Panc1 (cell line): ENCODE results near the gene FAM204A. TPM values are rescaled to one million over a fixed set of nuclear protein-coding genes. Genes with fewer than 3 reads are reported as not detected.

Experiments
- ATAC-seq: fragments of 200-7000 bp; cut with Tn5 transposase; 2 replicates; pipeline ENCODE4 v1.9.1; 2020; ENCODE audit warnings: mild to moderate bottlenecking, moderate library complexity
- BruUV-seq: library from RNA; stranded (reverse); fragments of 400-500 nt; replicated peaks from 2 replicates; lab custom pipeline; 2021; lab: Mats Ljungman, UMichigan
- CTCF ChIA-PET: fragments of 300-600 bp; sonication (Branson Sonifier 250); formaldehyde crosslinking; loops from one replicate; lab custom pipeline; 2022; ENCODE audit warnings: antibody characterized with exemption; lab: Charles Lee
- POLR2A ChIA-PET: fragments of 300-600 bp; sonication (Branson Sonifier 250); formaldehyde crosslinking; loops from one replicate; lab custom pipeline; 2022; ENCODE audit warnings: antibody characterized with exemption; lab: Charles Lee
- DNase-seq: peaks from one replicate; pipeline ENCODE4 v3.0.0-alpha.2; 2010; ENCODE audit warnings: low read depth, low spot score
- H3K27ac ChIP-seq: 2 replicates; pipeline ENCODE4 v1.5.1; 2011; ENCODE audit warnings: mild to moderate bottlenecking, low read length, inconsistent platforms
- H3K27me3 ChIP-seq: fragments of 200-500 bp; sonication (Bioruptor generic); 2 replicates; pipeline ENCODE4 v1.6.0; 2014; ENCODE audit warnings: low read length, inconsistent platforms; ENCODE audit not compliant: control insufficient read depth, insufficient read depth
- H3K36me3 ChIP-seq: fragments of 200-500 bp; sonication (Bioruptor generic); 2 replicates; pipeline ENCODE4 v1.5.1; 2014; ENCODE audit warnings: inconsistent platforms, mild to moderate bottlenecking, low read length, moderate library complexity; ENCODE audit not compliant: control insufficient read depth, insufficient read depth
- H3K4me1 ChIP-seq: 2 replicates; pipeline ENCODE4 v1.5.1; 2011; ENCODE audit warnings: inconsistent platforms, mild to moderate bottlenecking, low read length, moderate library complexity; ENCODE audit not compliant: control insufficient read depth, insufficient read depth
- H3K4me3 ChIP-seq, 2 experiments: 2 replicates each; pipeline ENCODE4 v1.5.1; 2011 to 2012; ENCODE audit warnings: low read depth in 2 of 2, low read length in 2 of 2, mild to moderate bottlenecking in 2 of 2, inconsistent platforms in 1 of 2, moderate library complexity in 1 of 2
- H3K9me3 ChIP-seq: fragments of 200-500 bp; sonication (Bioruptor generic); 2 replicates; pipeline ENCODE4 v1.5.1; 2014; ENCODE audit warnings: low read depth, mild to moderate bottlenecking, inconsistent platforms, low read length, moderate library complexity; ENCODE audit not compliant: control insufficient read depth, insufficient read depth
- POLR2AphosphoS5 ChIP-seq: IDR thresholded peaks from 2 replicates; pipeline ENCODE4 v1.6.1; 2012; ENCODE audit warnings: mild to moderate bottlenecking, low read depth, low read length, moderate library complexity
- SIN3A ChIP-seq: IDR thresholded peaks from 2 replicates; pipeline ENCODE4 v1.6.1; 2012; ENCODE audit warnings: low read depth, mild to moderate bottlenecking, low read length, moderate library complexity, borderline replicate concordance; ENCODE audit not compliant: insufficient read depth
- TCF7L2 ChIP-seq: IDR thresholded peaks from 2 replicates; pipeline ENCODE4 v1.6.1; 2011; ENCODE audit warnings: mild to moderate bottlenecking, low read depth, low read length, inconsistent platforms
- in situ Hi-C: cut with HindIII; loops from 2 replicates; pipeline ENCODE4 v1.10.0; 2016; ENCODE audit warnings: low sequenced_read_pairs, low pct_unique_long_range_greater_than_20kb
- intact Hi-C: fragments of 100-400 bp; cut with micrococcal nuclease; formaldehyde crosslinking; loops from one replicate; pipeline ENCODE4 v1.10.0; 2022; ENCODE audit not compliant: unreplicated experiment
- total RNA-seq: library from RNA; stranded (reverse); gene quantifications from one replicate; pipeline ENCODE4 v1.2.1, GENCODE V29; 2021; ENCODE audit not compliant: unreplicated experiment
- TF ChIP-seq, protein P1 (sequence below): fragments of 450-650 bp; IDR thresholded peaks from 2 replicates; pipeline ENCODE4 v1.5.1; 2017; ENCODE audit warnings: mild to moderate bottlenecking
- TF ChIP-seq, protein P2 (sequence below), 2 experiments: IDR thresholded peaks; 2 replicates each; pipeline ENCODE4 v1.6.1; 2011 to 2012; ENCODE audit warnings: low read depth in 2 of 2, control low read depth in 1 of 2, low read length in 1 of 2, mild to moderate bottlenecking in 1 of 2, moderate library complexity in 1 of 2; ENCODE audit not compliant: insufficient read depth in 1 of 2

FAM204A gene
- total RNA-seq, 1 experiment from 2014 or later = 69.1 TPM

DNA sequence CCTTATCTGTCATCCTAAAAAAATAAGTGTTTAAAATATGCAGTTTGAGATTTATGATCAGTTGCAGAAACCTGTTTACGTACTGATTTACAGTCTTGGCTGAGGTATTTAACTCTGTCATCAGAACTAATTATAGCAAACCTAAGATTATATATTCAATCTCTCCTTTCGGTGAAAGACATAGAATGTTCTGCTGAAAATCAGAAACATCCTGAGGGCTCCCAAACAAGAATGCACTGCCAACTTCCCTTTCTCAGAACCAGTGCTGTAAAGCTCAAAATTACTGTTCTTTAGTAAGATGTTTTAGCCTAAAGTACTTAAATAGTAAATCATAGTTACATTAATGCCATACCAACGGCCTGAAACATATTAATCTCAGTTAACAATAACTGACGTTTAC is 34.3 kb downstream of the FAM204A start:
- CTCF ChIA-PET = no interaction called here
- H3K4me1 ChIP-seq = peaks cover 12% of the 10 kb centered on the region; the same call in 1 of the 2 replicates
- H3K27ac ChIP-seq = no peak overlapping the region
- DNase-seq (no peak), ATAC-seq (no peak)
- H3K27me3 ChIP-seq = no peaks in the 10 kb centered on the region
- no TSS peak for BruUV-seq
- in situ Hi-C loops = no loop called here
- intact Hi-C loops = no loop called here
- H3K4me3 ChIP-seq = no peak overlapping the region
- H3K36me3 ChIP-seq = peaks cover 19% of the 10 kb centered on the region
- POLR2A ChIA-PET = no interaction called here
- TF ChIP-seq, protein P1, sequence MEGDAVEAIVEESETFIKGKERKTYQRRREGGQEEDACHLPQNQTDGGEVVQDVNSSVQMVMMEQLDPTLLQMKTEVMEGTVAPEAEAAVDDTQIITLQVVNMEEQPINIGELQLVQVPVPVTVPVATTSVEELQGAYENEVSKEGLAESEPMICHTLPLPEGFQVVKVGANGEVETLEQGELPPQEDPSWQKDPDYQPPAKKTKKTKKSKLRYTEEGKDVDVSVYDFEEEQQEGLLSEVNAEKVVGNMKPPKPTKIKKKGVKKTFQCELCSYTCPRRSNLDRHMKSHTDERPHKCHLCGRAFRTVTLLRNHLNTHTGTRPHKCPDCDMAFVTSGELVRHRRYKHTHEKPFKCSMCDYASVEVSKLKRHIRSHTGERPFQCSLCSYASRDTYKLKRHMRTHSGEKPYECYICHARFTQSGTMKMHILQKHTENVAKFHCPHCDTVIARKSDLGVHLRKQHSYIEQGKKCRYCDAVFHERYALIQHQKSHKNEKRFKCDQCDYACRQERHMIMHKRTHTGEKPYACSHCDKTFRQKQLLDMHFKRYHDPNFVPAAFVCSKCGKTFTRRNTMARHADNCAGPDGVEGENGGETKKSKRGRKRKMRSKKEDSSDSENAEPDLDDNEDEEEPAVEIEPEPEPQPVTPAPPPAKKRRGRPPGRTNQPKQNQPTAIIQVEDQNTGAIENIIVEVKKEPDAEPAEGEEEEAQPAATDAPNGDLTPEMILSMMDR = no peak
- TF ChIP-seq SIN3A = no peak
- TF ChIP-seq, protein P2, sequence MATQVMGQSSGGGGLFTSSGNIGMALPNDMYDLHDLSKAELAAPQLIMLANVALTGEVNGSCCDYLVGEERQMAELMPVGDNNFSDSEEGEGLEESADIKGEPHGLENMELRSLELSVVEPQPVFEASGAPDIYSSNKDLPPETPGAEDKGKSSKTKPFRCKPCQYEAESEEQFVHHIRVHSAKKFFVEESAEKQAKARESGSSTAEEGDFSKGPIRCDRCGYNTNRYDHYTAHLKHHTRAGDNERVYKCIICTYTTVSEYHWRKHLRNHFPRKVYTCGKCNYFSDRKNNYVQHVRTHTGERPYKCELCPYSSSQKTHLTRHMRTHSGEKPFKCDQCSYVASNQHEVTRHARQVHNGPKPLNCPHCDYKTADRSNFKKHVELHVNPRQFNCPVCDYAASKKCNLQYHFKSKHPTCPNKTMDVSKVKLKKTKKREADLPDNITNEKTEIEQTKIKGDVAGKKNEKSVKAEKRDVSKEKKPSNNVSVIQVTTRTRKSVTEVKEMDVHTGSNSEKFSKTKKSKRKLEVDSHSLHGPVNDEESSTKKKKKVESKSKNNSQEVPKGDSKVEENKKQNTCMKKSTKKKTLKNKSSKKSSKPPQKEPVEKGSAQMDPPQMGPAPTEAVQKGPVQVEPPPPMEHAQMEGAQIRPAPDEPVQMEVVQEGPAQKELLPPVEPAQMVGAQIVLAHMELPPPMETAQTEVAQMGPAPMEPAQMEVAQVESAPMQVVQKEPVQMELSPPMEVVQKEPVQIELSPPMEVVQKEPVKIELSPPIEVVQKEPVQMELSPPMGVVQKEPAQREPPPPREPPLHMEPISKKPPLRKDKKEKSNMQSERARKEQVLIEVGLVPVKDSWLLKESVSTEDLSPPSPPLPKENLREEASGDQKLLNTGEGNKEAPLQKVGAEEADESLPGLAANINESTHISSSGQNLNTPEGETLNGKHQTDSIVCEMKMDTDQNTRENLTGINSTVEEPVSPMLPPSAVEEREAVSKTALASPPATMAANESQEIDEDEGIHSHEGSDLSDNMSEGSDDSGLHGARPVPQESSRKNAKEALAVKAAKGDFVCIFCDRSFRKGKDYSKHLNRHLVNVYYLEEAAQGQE (IDR thresholded peaks at IDR 0.05; ENCODE audit: insufficient read depth in 1 of 2, low read depth in 2 of 2, low read length in 1 of 2) = no peak
- no peak for TF ChIP-seq POLR2AphosphoS5
- no peak for TF ChIP-seq TCF7L2
- no peaks in the 10 kb centered on the region for H3K9me3 ChIP-seq

GRCh38 chr10:118307220-118307619 is 34.9 kb downstream of the FAM204A start:
- in situ Hi-C loops = no loop called here
- no peaks in the 10 kb centered on the region for H3K27me3 ChIP-seq
- DNase-seq (no peak), ATAC-seq (no peak)
- no peak overlapping the region for H3K27ac ChIP-seq
- peaks cover 12% of the 10 kb centered on the region; the same call in 1 of the 2 replicates for H3K4me1 ChIP-seq
- no peak overlapping the region for H3K4me3 ChIP-seq
- no peaks in the 10 kb centered on the region for H3K9me3 ChIP-seq
- ChIA-PET POLR2A (no interaction called here), CTCF (no interaction called here)
- no TSS peak for BruUV-seq
- TF ChIP-seq POLR2AphosphoS5 = no peak
- TF ChIP-seq TCF7L2 = no peak
- no peak for TF ChIP-seq SIN3A
- TF ChIP-seq, protein P2 (IDR thresholded peaks at IDR 0.05; ENCODE audit: insufficient read depth in 1 of 2, low read depth in 2 of 2, low read length in 1 of 2) = no peak
- TF ChIP-seq, protein P1 = no peak
- H3K36me3 ChIP-seq = peaks cover 19% of the 10 kb centered on the region
- intact Hi-C loops = no loop called here
